ENCODE results near the gene MISP.
"Not testable (repeated sequence)": the region's sequence is repeated elsewhere in the genome, so short reads cannot be mapped to it uniquely, and the experiment has no call there.

The MISP gene

DNA sequence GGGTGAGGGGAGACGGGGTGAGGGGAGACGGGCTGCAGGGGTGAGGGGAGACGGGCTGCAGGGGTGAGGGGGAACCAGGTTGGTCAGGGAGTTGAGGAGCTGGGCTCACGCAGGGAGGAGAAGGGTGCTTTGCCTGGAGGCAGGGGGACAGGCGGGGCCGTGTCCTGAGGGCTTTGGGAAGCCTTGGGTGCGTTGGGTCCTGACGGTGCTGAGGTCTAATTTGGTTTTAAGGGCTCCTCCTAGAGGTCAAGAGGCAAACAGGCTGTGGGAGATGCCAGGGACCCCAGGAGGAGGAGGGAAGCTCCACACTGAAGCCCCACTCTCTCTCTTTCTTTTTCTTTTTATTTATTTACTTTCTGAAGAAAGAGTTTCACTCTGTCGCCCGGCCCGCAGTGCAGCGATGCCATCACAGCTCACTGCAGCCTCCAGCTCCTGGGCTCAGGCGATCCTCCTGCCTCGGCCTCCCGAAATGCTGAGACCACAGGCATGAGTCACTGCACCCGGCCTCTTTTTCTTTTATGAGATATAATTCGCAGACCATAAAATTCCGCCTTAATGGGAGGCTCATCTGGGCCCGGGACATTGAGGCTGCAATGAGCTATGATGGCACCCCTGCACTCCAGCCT is 9.3 kb upstream of the MISP start:
- TF ChIP-seq, protein P1, sequence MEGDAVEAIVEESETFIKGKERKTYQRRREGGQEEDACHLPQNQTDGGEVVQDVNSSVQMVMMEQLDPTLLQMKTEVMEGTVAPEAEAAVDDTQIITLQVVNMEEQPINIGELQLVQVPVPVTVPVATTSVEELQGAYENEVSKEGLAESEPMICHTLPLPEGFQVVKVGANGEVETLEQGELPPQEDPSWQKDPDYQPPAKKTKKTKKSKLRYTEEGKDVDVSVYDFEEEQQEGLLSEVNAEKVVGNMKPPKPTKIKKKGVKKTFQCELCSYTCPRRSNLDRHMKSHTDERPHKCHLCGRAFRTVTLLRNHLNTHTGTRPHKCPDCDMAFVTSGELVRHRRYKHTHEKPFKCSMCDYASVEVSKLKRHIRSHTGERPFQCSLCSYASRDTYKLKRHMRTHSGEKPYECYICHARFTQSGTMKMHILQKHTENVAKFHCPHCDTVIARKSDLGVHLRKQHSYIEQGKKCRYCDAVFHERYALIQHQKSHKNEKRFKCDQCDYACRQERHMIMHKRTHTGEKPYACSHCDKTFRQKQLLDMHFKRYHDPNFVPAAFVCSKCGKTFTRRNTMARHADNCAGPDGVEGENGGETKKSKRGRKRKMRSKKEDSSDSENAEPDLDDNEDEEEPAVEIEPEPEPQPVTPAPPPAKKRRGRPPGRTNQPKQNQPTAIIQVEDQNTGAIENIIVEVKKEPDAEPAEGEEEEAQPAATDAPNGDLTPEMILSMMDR (conservative IDR thresholded peaks at IDR 0.05; ENCODE audit: low read depth, low read length): peak; percentile 16
- no peak overlapping the region for H3K4me3 ChIP-seq (ENCODE audit: low read depth, low read length)
- no peak for DNase-seq (ENCODE audit: low read depth)

GRCh38 chr19:742540-743075 is 8.3 kb upstream of the MISP start:
- TF ChIP-seq, protein P1 (conservative IDR thresholded peaks at IDR 0.05; ENCODE audit: low read depth, low read length): no peak
- no peak for DNase-seq (ENCODE audit: low read depth)
- no peak overlapping the region for H3K4me3 ChIP-seq (ENCODE audit: low read depth, low read length)

- DNase-seq (ENCODE audit: low read depth): peak; percentile 33
- TF ChIP-seq, protein P1 (conservative IDR thresholded peaks at IDR 0.05; ENCODE audit: low read depth, low read length): no peak
- no peak overlapping the region for H3K4me3 ChIP-seq (ENCODE audit: low read depth, low read length)
These were observed 7.7 kb upstream of the MISP start for GRCh38 chr19:743168-743687.

GRCh38 chr19:745138-745537 is 5.8 kb upstream of the MISP start:
- H3K4me3 ChIP-seq (ENCODE audit: low read depth, low read length): not testable (repeated sequence)

GRCh38 chr19:746208-746819 is 4.6 kb upstream of the MISP start:
- TF ChIP-seq, protein P1 (conservative IDR thresholded peaks at IDR 0.05; ENCODE audit: low read depth, low read length): no peak
- no peak overlapping the region for H3K4me3 ChIP-seq (ENCODE audit: low read depth, low read length)
- DNase-seq (ENCODE audit: low read depth): no peak

More at GRCh38 chr19:745138-745537, 5.8 kb upstream of the MISP start:
- not testable (repeated sequence) for DNase-seq (ENCODE audit: low read depth)

DNA sequence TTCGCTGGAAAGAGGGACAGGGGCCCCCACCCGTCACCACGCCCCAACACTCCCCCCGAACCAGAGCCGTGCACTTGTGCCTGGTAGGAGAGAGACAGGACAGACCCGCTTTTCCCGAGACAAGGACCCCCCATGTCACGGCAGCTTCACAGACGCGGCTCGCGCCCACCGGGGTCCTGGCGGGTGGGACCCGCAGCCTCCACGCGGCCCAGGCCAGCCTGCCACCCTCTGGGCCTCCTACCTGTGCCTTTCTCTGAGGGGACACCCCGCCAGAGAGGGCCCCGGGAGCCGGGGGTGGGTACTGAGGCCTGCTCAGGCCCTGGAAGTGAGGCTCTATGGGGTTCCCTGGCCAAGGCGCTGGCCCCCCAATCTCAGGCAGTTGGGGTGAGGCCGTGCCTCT is 4.0 kb upstream of the MISP start:
- H3K4me3 ChIP-seq (ENCODE audit: low read depth, low read length): no peak overlapping the region
- no peak for DNase-seq (ENCODE audit: low read depth)
- TF ChIP-seq, protein P1 (conservative IDR thresholded peaks at IDR 0.05; ENCODE audit: low read depth, low read length): no peak

GRCh38 chr19:747432-748273 is 3.3 kb upstream of the MISP start:
- no peak for DNase-seq (ENCODE audit: low read depth)
- no peak overlapping the region for H3K4me3 ChIP-seq (ENCODE audit: low read depth, low read length)
- TF ChIP-seq, protein P1 (conservative IDR thresholded peaks at IDR 0.05; ENCODE audit: low read depth, low read length): no peak
